Psoas muscle (tissue), 8 donors: ENCODE data around the gene SULT4A1. TPM values are rescaled to one million over a fixed set of nuclear protein-coding genes. Genes with fewer than 3 reads are reported as not detected.
A peak's percentile ranks its signal among the peaks of the same experiment; 100 is the strongest.

Experiments
- ATAC-seq, 4 donors: fragments of 200-7000 bp; cut with Tn5 transposase; one replicate each; pipeline ENCODE4 v1.9.1; 2020; ENCODE audit warnings: moderate library complexity in 3 of 4, mild to moderate bottlenecking in 2 of 4
- DNase-seq, 2 donors: peaks; one replicate each; pipeline ENCODE4 v3.0.0-alpha.2; 2020
- H3K27ac ChIP-seq: fragments of 200-600 bp; one replicate; pipeline ENCODE4 v1.8.0; 2022
- H3K27me3 ChIP-seq, 3 donors: fragments of 200-600 bp in 1 of 3; one replicate each; pipeline versions ENCODE4 v1.6.1 to v1.8.0; 2013 to 2022; ENCODE audit warnings: low read length in 2 of 3, mild to moderate bottlenecking in 2 of 3, moderate library complexity in 1 of 3; ENCODE audit not compliant: insufficient read depth in 3 of 3
- H3K36me3 ChIP-seq, 2 donors: fragments of 200-600 bp in 1 of 2; one replicate each; pipeline versions ENCODE4 v1.6.1 to v1.8.0; 2013 to 2022; ENCODE audit warnings: low read depth in 1 of 2, mild to moderate bottlenecking in 1 of 2, moderate library complexity in 1 of 2; ENCODE audit not compliant: insufficient read depth in 1 of 2
- H3K4me1 ChIP-seq: fragments of 200-600 bp; one replicate; pipeline ENCODE4 v1.8.0; 2022
- H3K4me3 ChIP-seq: fragments of 200-600 bp; one replicate; pipeline ENCODE4 v1.8.0; 2022; ENCODE audit warnings: mild to moderate bottlenecking
- H3K9me3 ChIP-seq: fragments of 200-600 bp; one replicate; pipeline ENCODE4 v1.8.0; 2022
- WGBS, 3 donors: extraction: QIAGEN DNeasy Blood & Tissue Kit; methylation state at CpG; one replicate each; pipeline versions ENCODE4 v1.1.6 to v1.1.7; 2013; 5-methylcytosine and 5-hydroxymethylcytosine counted together
- intact Hi-C, 2 donors: fragments of 100-400 bp; cut with DNase I; formaldehyde crosslinking; loops; one replicate each; pipeline versions ENCODE4 v1.11.0 to v1.14.2; 2022
- polyA plus RNA-seq, 3 donors: library from polyadenylated mRNA; stranded (reverse); fragments of 200-250 nt; gene quantifications; one replicate each; pipeline ENCODE4 v1.2.3, GENCODE V29; 2013
- total RNA-seq, 4 donors: library from RNA; stranded (reverse); fragmentation: NEBNext Ultra II Directional in 2 of 4; extraction: Animal tissue kit (Norgen Biotek cat#: 25700) in 2 of 4; gene quantifications; one replicate each; pipeline versions ENCODE4 v1.2.1 to v1.2.4, GENCODE V29; 2021 to 2023
- TF ChIP-seq, protein P1 (sequence below): fragments of 200-600 bp; IDR thresholded peaks from one replicate; pipeline ENCODE4 v1.8.0; 2022; ENCODE audit warnings: antibody characterized with exemption
- donor health status: healthy with polysubstance abuse.
- donor health status: DM: no; HTN: no; CAD: no; lungs with moderate emphysema.
- donor health status: Bipolar disorder and iron deficiency.
- donor health status: healthy.
- donor health status: DM: yes; HTN: yes; CAD: no.
- donor health status: DM: no; HTN: no; CAD: no.
- donor health status: DM: no; HTN: no; CAD: no.
- donor health status: DM: yes; HTN: yes; CAD: no.

Gene SULT4A1
- total and polyA plus RNA-seq, 7 donors = 0.08 to 0.23 TPM; not detected in 5

DNA sequence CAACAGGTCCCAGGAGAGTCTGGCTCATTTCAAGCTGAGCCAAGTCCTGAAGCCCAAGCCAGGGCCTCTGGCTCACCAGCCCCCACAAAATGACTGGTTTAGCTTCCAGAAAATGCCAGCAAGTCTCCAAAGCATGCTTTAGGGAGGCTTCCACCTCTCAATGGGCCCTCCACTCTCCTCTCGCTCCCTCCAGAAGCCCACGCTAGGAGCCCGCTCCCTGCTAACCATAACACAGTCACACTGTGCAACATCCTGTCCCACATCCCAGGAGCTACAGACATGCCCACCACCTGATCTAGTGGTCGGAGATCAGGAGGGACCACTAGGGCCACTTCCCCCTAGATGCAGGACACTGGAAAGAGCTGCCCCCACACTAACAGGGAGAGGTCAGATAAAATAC lies 6.9 kb downstream of the SULT4A1 start:
- ATAC-seq = no peak
- DNase-seq = peak in 1 of 2 donors; percentile 9
- intact Hi-C loops = no loop called here
- WGBS, 3 donors = 78 to 93% (median 93%) methylated on average over 4 of the region's 4 CpGs
- no peaks in the 10 kb centered on the region for H3K36me3 ChIP-seq
- no peaks in the 10 kb centered on the region for H3K9me3 ChIP-seq
- TF ChIP-seq, protein P1, sequence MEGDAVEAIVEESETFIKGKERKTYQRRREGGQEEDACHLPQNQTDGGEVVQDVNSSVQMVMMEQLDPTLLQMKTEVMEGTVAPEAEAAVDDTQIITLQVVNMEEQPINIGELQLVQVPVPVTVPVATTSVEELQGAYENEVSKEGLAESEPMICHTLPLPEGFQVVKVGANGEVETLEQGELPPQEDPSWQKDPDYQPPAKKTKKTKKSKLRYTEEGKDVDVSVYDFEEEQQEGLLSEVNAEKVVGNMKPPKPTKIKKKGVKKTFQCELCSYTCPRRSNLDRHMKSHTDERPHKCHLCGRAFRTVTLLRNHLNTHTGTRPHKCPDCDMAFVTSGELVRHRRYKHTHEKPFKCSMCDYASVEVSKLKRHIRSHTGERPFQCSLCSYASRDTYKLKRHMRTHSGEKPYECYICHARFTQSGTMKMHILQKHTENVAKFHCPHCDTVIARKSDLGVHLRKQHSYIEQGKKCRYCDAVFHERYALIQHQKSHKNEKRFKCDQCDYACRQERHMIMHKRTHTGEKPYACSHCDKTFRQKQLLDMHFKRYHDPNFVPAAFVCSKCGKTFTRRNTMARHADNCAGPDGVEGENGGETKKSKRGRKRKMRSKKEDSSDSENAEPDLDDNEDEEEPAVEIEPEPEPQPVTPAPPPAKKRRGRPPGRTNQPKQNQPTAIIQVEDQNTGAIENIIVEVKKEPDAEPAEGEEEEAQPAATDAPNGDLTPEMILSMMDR = no peak
- no peak overlapping the region for H3K27ac ChIP-seq
- H3K4me3 ChIP-seq = no peak overlapping the region
- peaks cover 0 to 51% (median 4%) of the 10 kb centered on the region in 3 donors for H3K27me3 ChIP-seq
- no peaks in the 10 kb centered on the region for H3K4me1 ChIP-seq

DNA sequence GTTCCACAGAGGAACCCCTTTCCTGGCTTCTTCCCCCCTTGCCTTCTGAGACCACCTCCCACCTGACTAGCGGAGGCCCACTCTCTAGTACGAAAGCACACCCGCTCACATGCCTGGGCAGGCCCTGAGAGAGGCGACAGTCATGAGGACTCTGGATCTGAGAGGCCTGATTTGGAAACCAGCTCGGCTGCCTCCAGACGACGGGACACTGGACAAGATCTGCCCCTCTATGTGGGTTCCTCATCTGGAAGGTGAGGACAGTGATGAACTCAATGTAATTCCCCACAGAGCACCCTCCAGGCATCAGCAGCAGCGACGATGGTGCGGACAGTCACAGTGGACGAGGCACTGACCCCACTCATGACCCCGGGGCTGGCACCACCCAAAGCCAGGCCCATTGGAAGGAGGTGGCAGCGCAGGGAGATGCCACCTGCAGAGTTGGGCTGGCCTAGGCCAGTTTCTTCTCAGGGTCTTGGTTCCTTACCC lies 7.5 kb downstream of the SULT4A1 start:
- Histone ChIP-seq H3K4me1 (no peaks in the 10 kb centered on the region), H3K9me3 (no peaks in the 10 kb centered on the region), H3K36me3 (no peaks in the 10 kb centered on the region), H3K27me3 (peaks cover 0 to 47% (median 4%) of the 10 kb centered on the region in 3 donors), H3K27ac (no peak overlapping the region), H3K4me3 (no peak overlapping the region)
- intact Hi-C loops = no loop called here
- peak in 1 of 2 donors; percentile 39 for DNase-seq
- TF ChIP-seq, protein P1 = no peak
- ATAC-seq = no peak
- WGBS, 3 donors = 89 to 92% (median 91%) methylated on average over 13 of the region's 13 CpGs

DNA sequence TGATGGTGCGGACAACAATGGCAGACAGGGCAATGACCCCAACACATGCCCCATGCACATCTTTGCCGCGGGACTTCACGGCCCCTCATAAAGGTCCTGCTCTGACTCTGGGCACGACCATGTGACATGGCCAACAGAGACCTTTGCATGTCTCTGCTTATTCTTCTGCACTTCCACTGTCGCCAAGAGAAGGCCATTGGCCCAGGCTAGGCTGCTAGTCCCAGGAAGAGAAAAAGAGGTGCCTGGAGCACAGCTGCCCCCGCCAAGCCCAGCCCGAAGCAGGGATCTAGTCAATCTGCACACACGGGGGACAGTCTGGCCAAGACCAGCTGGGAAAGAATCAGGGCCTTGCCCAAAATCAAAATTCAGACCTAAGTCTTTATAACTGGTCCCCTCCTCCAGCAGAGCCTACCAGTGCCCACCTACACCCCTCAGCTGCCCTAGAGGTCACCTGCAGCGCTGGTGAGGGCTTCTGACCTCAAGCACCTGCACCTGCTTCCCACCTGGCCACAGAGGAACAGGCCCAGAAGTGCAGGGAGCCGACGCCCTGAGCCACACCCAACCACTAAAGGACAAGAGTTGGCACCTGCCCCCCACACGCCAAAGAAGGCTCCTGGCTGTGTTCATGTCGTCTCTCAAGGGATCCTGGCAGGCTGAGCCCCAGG lies 8.1 kb downstream of the SULT4A1 start:
- DNase-seq (peak in 1 of 2 donors; percentile 24), ATAC-seq (no peak)
- Histone ChIP-seq H3K4me3 (no peak overlapping the region), H3K36me3 (no peaks in the 10 kb centered on the region), H3K27ac (no peak overlapping the region), H3K9me3 (no peaks in the 10 kb centered on the region), H3K4me1 (no peaks in the 10 kb centered on the region), H3K27me3 (peaks cover 0 to 47% (median 4%) of the 10 kb centered on the region in 3 donors)
- WGBS, 3 donors = 68 to 85% (median 77%) methylated on average over 14 of the region's 14 CpGs
- TF ChIP-seq, protein P1 = no peak
- intact Hi-C loops = no loop called here

DNA sequence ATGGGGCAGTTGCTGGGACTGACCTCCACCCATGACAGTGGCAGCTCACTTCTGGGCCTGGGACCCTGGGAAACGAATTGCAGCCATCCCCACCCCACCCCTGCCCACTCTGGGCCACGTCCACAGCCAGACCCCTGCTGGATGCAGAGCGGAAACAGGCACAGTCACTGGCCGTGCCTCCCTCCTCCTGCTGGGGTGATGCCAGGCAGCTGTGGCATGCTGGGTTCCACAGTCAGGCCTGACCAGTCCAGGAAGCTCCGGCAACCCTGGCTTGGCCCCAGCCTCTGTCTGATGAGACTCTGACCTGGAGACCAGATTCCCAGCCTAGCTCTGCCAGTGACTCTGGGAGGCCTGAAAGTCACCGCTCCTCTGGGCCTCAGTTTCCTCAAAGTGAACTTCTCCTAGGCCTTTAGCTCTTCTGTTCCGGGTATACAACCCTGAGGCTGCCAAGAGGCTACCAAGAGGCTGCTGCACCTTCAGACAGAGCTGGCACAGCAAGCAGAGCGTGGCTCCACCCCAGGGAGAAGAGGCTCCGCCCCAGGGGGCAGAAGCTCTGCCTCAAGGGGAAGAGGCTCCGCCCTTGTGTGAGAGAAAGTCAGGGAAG lies 8.9 kb downstream of the SULT4A1 start:
- Histone ChIP-seq H3K9me3 (no peaks in the 10 kb centered on the region), H3K4me3 (no peak overlapping the region), H3K27me3 (peaks cover 0 to 44% (median 4%) of the 10 kb centered on the region in 3 donors), H3K27ac (no peak overlapping the region), H3K36me3 (no peaks in the 10 kb centered on the region), H3K4me1 (no peaks in the 10 kb centered on the region)
- DNase-seq = peak in 1 of 2 donors; percentile 50
- intact Hi-C loops = no loop called here
- WGBS, 3 donors = 40 to 56% (median 43%) methylated on average over 10 of the region's 10 CpGs
- no peak for ATAC-seq
- TF ChIP-seq, protein P1 = no peak
